HCT116 (cell line): ENCODE measurements around the gene PLEKHM3. TPM values are rescaled to one million over a fixed set of nuclear protein-coding genes. Genes with fewer than 3 reads are reported as not detected.

ENCODE experiments used
- ATAC-seq: fragments of 200-7000 bp; cut with Tn5 transposase; 2 replicates; pipeline ENCODE4 v1.9.1; 2020; ENCODE audit warnings: mild to moderate bottlenecking, moderate library complexity
- BruUV-seq: library from RNA; stranded (reverse); fragments of 400-500 nt; replicated peaks from 2 replicates; lab custom pipeline; 2021; lab: Mats Ljungman, UMichigan
- CTCF ChIA-PET: fragments of 300-600 bp; sonication (Branson Sonifier 250); formaldehyde crosslinking; loops from one replicate; lab custom pipeline; 2021; ENCODE audit warnings: antibody characterized with exemption; lab: Charles Lee
- POLR2A ChIA-PET: fragments of 300-600, 350-600 bp; sonication (Branson Sonifier 250); formaldehyde crosslinking; loops from one replicate; lab custom pipeline; 2021; ENCODE audit warnings: antibody characterized with exemption; lab: Charles Lee
- RAD21 ChIA-PET, 2 experiments: fragments of 300-600 bp; sonication (Branson Sonifier 250); formaldehyde crosslinking; loops; one replicate each; lab custom pipeline; 2023; ENCODE audit warnings: low total read pairs in 2 of 2; ENCODE audit not compliant: uncharacterized antibody in 2 of 2, unreplicated experiment in 2 of 2, low non-redundant PET in 1 of 2; lab: Charles Lee
- DNase-seq: peaks from one replicate; pipeline ENCODE4 v3.0.0-alpha.2; 2010; ENCODE audit warnings: low read depth, low spot score
- H2AFZ ChIP-seq: fragments of 200-600 bp; shearing (Covaris generic), sonication (generic); 2 replicates; pipeline ENCODE4 v1.6.1; 2017; ENCODE audit warnings: low read depth, mixed run types, mixed read lengths, antibody characterized with exemption, low read length; ENCODE audit not compliant: poor library complexity, severe bottlenecking
- H3K27ac ChIP-seq: 2 replicates; pipeline ENCODE4 v1.5.1; 2012; ENCODE audit warnings: low read depth, low read length
- H3K27me3 ChIP-seq: fragments of 200-600 bp; sonication (generic); 2 replicates; pipeline ENCODE4 v1.6.1; 2016; ENCODE audit warnings: mixed run types, low read length, mixed read lengths; ENCODE audit not compliant: insufficient read depth
- H3K36me3 ChIP-seq, 2 experiments: fragments of 200-500 bp in 1 of 2; fragments of 200-600 bp in 1 of 2; sonication (Bioruptor generic) in 1 of 2; sonication (generic) in 1 of 2; 2 replicates each; pipeline versions ENCODE4 v1.5.1 to v1.6.1; 2014 to 2016; ENCODE audit warnings: low read length in 2 of 2, inconsistent platforms in 1 of 2, mixed read lengths in 1 of 2, mixed run types in 1 of 2; ENCODE audit not compliant: insufficient read depth in 2 of 2, control insufficient read depth in 1 of 2
- H3K4me1 ChIP-seq, 2 experiments: fragments of 200-600 bp in 1 of 2; sonication (generic) in 1 of 2; 2 replicates each; pipeline versions ENCODE4 v1.5.1 to v1.6.1; 2012 to 2017; ENCODE audit warnings: low read length in 2 of 2, inconsistent platforms in 1 of 2, mild to moderate bottlenecking in 1 of 2, mixed read lengths in 1 of 2, mixed run types in 1 of 2, moderate library complexity in 1 of 2; ENCODE audit not compliant: insufficient read depth in 2 of 2, control insufficient read depth in 1 of 2
- H3K4me2 ChIP-seq: fragments of 200-600 bp; sonication (generic); 2 replicates; pipeline ENCODE4 v1.6.1; 2017; ENCODE audit warnings: mixed run types, low read length, mixed read lengths
- H3K4me3 ChIP-seq, 2 experiments: fragments of 200-600 bp in 1 of 2; sonication (generic) in 1 of 2; replicated peaks in 1 of 2; 2 replicates each; pipeline ENCODE4 v1.5.1; 2011 to 2016; ENCODE audit warnings: low read length in 2 of 2, control low read depth in 1 of 2, low read depth in 1 of 2, mild to moderate bottlenecking in 1 of 2, mixed read lengths in 1 of 2, mixed run types in 1 of 2
- H3K79me2 ChIP-seq: fragments of 200-600 bp; sonication (generic); 2 replicates; pipeline ENCODE4 v1.6.1; 2017; ENCODE audit warnings: mild to moderate bottlenecking, mixed run types, low read length, moderate library complexity, mixed read lengths; ENCODE audit not compliant: insufficient read depth
- H3K9ac ChIP-seq: fragments of 200-600 bp; sonication (generic); 2 replicates; pipeline ENCODE4 v1.6.1; 2016; ENCODE audit warnings: low read length, mixed read lengths
- H3K9me2 ChIP-seq: fragments of 200-600 bp; sonication (generic), shearing (Covaris generic); 2 replicates; pipeline ENCODE4 v1.6.1; 2017; ENCODE audit warnings: mixed run types, mild to moderate bottlenecking, moderate library complexity; ENCODE audit not compliant: insufficient read depth
- H3K9me3 ChIP-seq, 2 experiments: fragments of 200-500 bp in 1 of 2; fragments of 200-600 bp in 1 of 2; sonication (Bioruptor generic) in 1 of 2; sonication (generic) in 1 of 2; 2 replicates each; pipeline ENCODE4 v1.6.1; 2014 to 2017; ENCODE audit warnings: low read length in 2 of 2, mixed read lengths in 2 of 2, inconsistent platforms in 1 of 2, low read depth in 1 of 2, mild to moderate bottlenecking in 1 of 2, mixed run types in 1 of 2, moderate library complexity in 1 of 2; ENCODE audit not compliant: control insufficient read depth in 1 of 2, insufficient read depth in 1 of 2
- H4K20me1 ChIP-seq: fragments of 200-600 bp; sonication (generic), shearing (Covaris generic); 2 replicates; pipeline ENCODE4 v1.6.1; 2017; ENCODE audit warnings: mixed run types, mild to moderate bottlenecking, moderate library complexity; ENCODE audit not compliant: insufficient read depth
- ATF3 ChIP-seq: IDR thresholded peaks from 2 replicates; pipeline ENCODE4 v1.6.1; 2012
- CBX3 ChIP-seq: IDR thresholded peaks from 2 replicates; pipeline ENCODE4 v1.6.1; 2012; ENCODE audit warnings: low read depth
- ELF1 ChIP-seq: IDR thresholded peaks from 2 replicates; pipeline ENCODE4 v1.6.1; 2012; ENCODE audit warnings: low read depth, borderline replicate concordance
- POLR2A ChIP-seq: IDR thresholded peaks from 2 replicates; pipeline ENCODE4 v1.7.0; 2011; ENCODE audit warnings: borderline replicate concordance; ENCODE audit not compliant: insufficient read depth, insufficient read length; ENCODE audit errors: extremely low read depth
- RAD21 ChIP-seq: IDR thresholded peaks from 2 replicates; pipeline ENCODE4 v1.6.1; 2012; ENCODE audit warnings: low read depth, mild to moderate bottlenecking
- REST ChIP-seq: IDR thresholded peaks from 2 replicates; pipeline ENCODE4 v1.6.1; 2012; ENCODE audit warnings: low read depth
- SIN3A ChIP-seq: IDR thresholded peaks from 2 replicates; pipeline ENCODE4 v1.6.1; 2012; ENCODE audit warnings: low read depth
- SP1 ChIP-seq: IDR thresholded peaks from 2 replicates; pipeline ENCODE4 v1.6.1; 2012; ENCODE audit warnings: low read depth
- SRF ChIP-seq: IDR thresholded peaks from 2 replicates; pipeline ENCODE4 v1.6.1; 2012; ENCODE audit warnings: low read depth
- TCF7L2 ChIP-seq: IDR thresholded peaks from 2 replicates; pipeline ENCODE4 v1.7.0; 2011; ENCODE audit warnings: borderline replicate concordance, inconsistent platforms; ENCODE audit not compliant: insufficient read depth, insufficient read length; ENCODE audit errors: extremely low read depth
- ZBTB33 ChIP-seq: IDR thresholded peaks from 2 replicates; pipeline ENCODE4 v1.6.1; 2011; ENCODE audit warnings: mild to moderate bottlenecking, low read length, moderate library complexity; ENCODE audit not compliant: insufficient replicate concordance; ENCODE audit errors: extremely low read depth
- ZFX ChIP-seq: fragments of 450-650 bp; IDR thresholded peaks from 2 replicates; pipeline ENCODE4 v1.6.1; 2017
- intact Hi-C: fragments of 100-400 bp; cut with micrococcal nuclease; formaldehyde crosslinking; loops from 2 replicates; pipeline ENCODE4 v1.10.0; 2022
- total RNA-seq: library from RNA; stranded (reverse); gene quantifications from one replicate; pipeline ENCODE4 v1.2.1, GENCODE V29; 2021; ENCODE audit not compliant: unreplicated experiment

Gene PLEKHM3
- total RNA-seq, 1 experiment from 2014 or later: 6.3 TPM

GRCh38 chr2:208040199-208041171 is 15.2 kb upstream of the PLEKHM3 start (continued):
- peak; percentile 80 for TF ChIP-seq CBX3
- TF ChIP-seq POLR2A: no peak
- TF ChIP-seq ZFX: no peak
- TF ChIP-seq SP1: no peak
- TF ChIP-seq TCF7L2: no peak
- no peak for TF ChIP-seq SRF
- TF ChIP-seq ELF1: no peak

- intact Hi-C loops: loop anchor here (1.0 to 10.0 kb wide), 7 partner anchors 270 to 1347 kb away; partner anchors contain the start of gene FZD5
- ATAC-seq (no peak), DNase-seq (no peak)
- no peak for TF ChIP-seq REST
- TF ChIP-seq POLR2A: no peak
- no peak for TF ChIP-seq ATF3
- TF ChIP-seq RAD21: no peak
- TF ChIP-seq SIN3A: no peak
- TF ChIP-seq TCF7L2: no peak
- no peak for TF ChIP-seq ZBTB33
- Histone ChIP-seq H3K9me2 (no peaks in the 10 kb centered on the region), H3K36me3 (no peaks in the 10 kb centered on the region), H2AFZ (no peak overlapping the region), H3K27ac (no peak overlapping the region), H4K20me1 (no peaks in the 10 kb centered on the region), H3K27me3 (no peaks in the 10 kb centered on the region), H3K4me3 (no peak overlapping the region), H3K9ac (no peak overlapping the region), H3K4me1 (peaks cover 0 to 4% of the 10 kb centered on the region in 2 experiments; a peak in 1 of 4 replicates), H3K9me3 (no peaks in the 10 kb centered on the region), H3K4me2 (no peak overlapping the region), H3K79me2 (no peaks in the 10 kb centered on the region)
- ChIA-PET CTCF (interaction anchor here (1.0 to 3.6 kb wide), 12 partner anchors 8 to 414 kb away, joined by 3 to 66 read pairs (median 6); partner anchors contain the start of genes METTL21A and PLEKHM3), RAD21 (interaction anchor here in 1 of 2 experiments (1.0 kb wide), 1 partner anchor 294 kb away, joined by 11 read pairs; no protein-coding TSS in a partner anchor), POLR2A (no interaction called here)
- no TSS peak for BruUV-seq
Measured at GRCh38 chr2:208039376-208040110, 14.2 kb upstream of the PLEKHM3 start.
